ENCODE data around the gene SERPINB10. TPM values are rescaled to one million over a fixed set of nuclear protein-coding genes. Genes with fewer than 3 reads are reported as not detected.
"Not testable (repeated sequence)": the region's sequence is repeated elsewhere in the genome, so short reads cannot be mapped to it uniquely, and the experiment has no call there.

The SERPINB10 gene
- polyA plus RNA-seq, 3 donors = 1.3 to 2.0 (median 1.3) TPM

DNA sequence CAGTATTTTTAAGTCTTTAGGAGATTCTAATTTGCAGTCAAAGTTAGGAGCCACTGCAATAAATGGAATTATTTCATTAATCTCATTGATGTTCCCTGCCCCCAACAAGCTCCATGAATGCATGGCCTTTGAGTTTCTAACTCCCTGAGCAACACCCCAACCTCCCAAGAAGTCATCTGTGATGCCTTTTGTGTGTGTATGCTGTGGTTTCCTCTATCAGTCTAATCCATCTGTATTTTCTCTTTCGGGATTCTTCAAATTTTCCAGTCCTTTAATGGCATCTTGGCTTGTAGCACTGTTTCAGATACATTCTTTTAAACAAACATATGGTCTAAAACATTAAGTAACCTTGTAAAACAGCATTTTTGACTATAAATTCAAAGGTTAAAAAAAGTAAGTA, 16.8 kb downstream of the SERPINB10 start:
- intact Hi-C loops (cut with micrococcal nuclease) = no loop called here
- H3K4me1 Mint-ChIP-seq = peaks cover 56% of the 10 kb centered on the region
- TF ChIP-seq, protein P1, sequence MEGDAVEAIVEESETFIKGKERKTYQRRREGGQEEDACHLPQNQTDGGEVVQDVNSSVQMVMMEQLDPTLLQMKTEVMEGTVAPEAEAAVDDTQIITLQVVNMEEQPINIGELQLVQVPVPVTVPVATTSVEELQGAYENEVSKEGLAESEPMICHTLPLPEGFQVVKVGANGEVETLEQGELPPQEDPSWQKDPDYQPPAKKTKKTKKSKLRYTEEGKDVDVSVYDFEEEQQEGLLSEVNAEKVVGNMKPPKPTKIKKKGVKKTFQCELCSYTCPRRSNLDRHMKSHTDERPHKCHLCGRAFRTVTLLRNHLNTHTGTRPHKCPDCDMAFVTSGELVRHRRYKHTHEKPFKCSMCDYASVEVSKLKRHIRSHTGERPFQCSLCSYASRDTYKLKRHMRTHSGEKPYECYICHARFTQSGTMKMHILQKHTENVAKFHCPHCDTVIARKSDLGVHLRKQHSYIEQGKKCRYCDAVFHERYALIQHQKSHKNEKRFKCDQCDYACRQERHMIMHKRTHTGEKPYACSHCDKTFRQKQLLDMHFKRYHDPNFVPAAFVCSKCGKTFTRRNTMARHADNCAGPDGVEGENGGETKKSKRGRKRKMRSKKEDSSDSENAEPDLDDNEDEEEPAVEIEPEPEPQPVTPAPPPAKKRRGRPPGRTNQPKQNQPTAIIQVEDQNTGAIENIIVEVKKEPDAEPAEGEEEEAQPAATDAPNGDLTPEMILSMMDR (IDR thresholded peaks at IDR 0.05) = no peak

DNA sequence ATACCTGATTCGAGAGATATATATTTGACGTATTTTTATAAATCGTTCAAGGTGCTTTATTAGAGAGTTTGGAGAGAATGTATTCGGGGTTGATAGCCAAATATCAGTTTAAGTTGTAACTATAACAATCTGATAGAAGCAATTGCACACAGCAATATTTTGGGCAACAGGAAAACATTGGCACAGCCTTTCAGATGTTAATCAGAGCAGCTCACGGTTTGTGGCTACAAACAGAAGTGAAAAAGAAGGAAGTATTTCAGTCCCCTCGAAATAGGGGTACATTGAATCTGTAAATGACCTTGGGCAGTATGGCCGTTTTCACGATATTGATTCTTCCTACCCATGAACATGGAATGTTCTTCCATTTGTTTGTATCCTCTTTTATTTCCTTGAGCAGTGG, 20.6 kb downstream of the SERPINB10 start:
- Histone ChIP-seq H3K27ac (ENCODE audit: low read depth in 1 of 2, low read length in 2 of 2) (peak overlapping the region in 1 of 2 donors; percentile 66), H3K9ac (ENCODE audit: insufficient read depth, low read length, poor library complexity, severe bottlenecking) (no peak overlapping the region), H4K20me1 (ENCODE audit: insufficient read depth, low read length) (no peaks in the 10 kb centered on the region), H3K79me2 (ENCODE audit: insufficient read depth, low read length) (peaks cover 75% of the 10 kb centered on the region), H3K27me3 (ENCODE audit: control insufficient read depth in 2 of 2, insufficient read depth in 2 of 2, low read length in 2 of 2) (no peaks in the 10 kb centered on the region), H3K4me2 (replicated peaks; ENCODE audit: extremely low read depth, low read length, poor library complexity, severe bottlenecking) (peak overlapping the region; percentile 23), H3K9me3 (replicated peaks in 1 of 2; ENCODE audit: control insufficient read depth in 1 of 2, insufficient read depth in 1 of 2, low read length in 2 of 2) (no peaks in the 10 kb centered on the region), H3K4me1 (ENCODE audit: control insufficient read depth in 1 of 2, insufficient read depth in 2 of 2, low read length in 2 of 2) (peaks cover 31 to 36% of the 10 kb centered on the region in 2 donors), H2AFZ (ENCODE audit: insufficient read depth, low read depth, low read length, poor library complexity, severe bottlenecking) (no peak overlapping the region), H3K36me3 (replicated peaks in 1 of 2; ENCODE audit: control insufficient read depth in 1 of 2, insufficient read depth in 2 of 2, low read length in 2 of 2) (peaks cover 0 to 20% of the 10 kb centered on the region in 2 donors), H3K4me3 (replicated peaks in 1 of 3; ENCODE audit: low read depth in 2 of 3, low read length in 3 of 3) (peak overlapping the region in 1 of 3 experiments; percentile 4)
- peak overlapping the region; percentile 10 to 82 (median 76) for H3K27ac Mint-ChIP-seq
- no peaks in the 10 kb centered on the region for H3K9me3 Mint-ChIP-seq
- WGBS (ENCODE audit: insufficient coverage) = 0% methylated on average over 1 of the region's 8 CpGs
- TF ChIP-seq, protein P1 (IDR thresholded peaks at IDR 0.05) = no peak
- H3K36me3 Mint-ChIP-seq = peaks cover 2 to 3% of the 10 kb centered on the region in 2 donors
- peak in 2 of 3 donors; percentile 44 to 69 for DNase-seq
- peaks cover 0 to 3% (median 0%) of the 10 kb centered on the region in 3 donors for H3K27me3 Mint-ChIP-seq (ENCODE audit: low read depth in 3 of 3)
- H3K4me1 Mint-ChIP-seq = peaks cover 47% of the 10 kb centered on the region
- intact Hi-C loops (cut with micrococcal nuclease) = no loop called here
- no peak overlapping the region for H3K4me3 Mint-ChIP-seq

More for the DNA sequence above, 16.8 kb downstream of the SERPINB10 start:
- DNase-seq = no peak
- Histone ChIP-seq H3K9ac (ENCODE audit: insufficient read depth, low read length, poor library complexity, severe bottlenecking) (no peak overlapping the region), H3K4me1 (ENCODE audit: control insufficient read depth in 1 of 2, insufficient read depth in 2 of 2, low read length in 2 of 2) (peaks cover 38 to 52% of the 10 kb centered on the region in 2 donors), H3K27ac (ENCODE audit: low read depth in 1 of 2, low read length in 2 of 2) (no peak overlapping the region), H3K4me2 (replicated peaks; ENCODE audit: extremely low read depth, low read length, poor library complexity, severe bottlenecking) (no peak overlapping the region), H3K4me3 (replicated peaks in 1 of 3; ENCODE audit: low read depth in 2 of 3, low read length in 3 of 3) (no peak overlapping the region), H3K27me3 (ENCODE audit: control insufficient read depth in 2 of 2, insufficient read depth in 2 of 2, low read length in 2 of 2) (no peaks in the 10 kb centered on the region), H3K9me3 (replicated peaks in 1 of 2; ENCODE audit: control insufficient read depth in 1 of 2, insufficient read depth in 1 of 2, low read length in 2 of 2) (no peaks in the 10 kb centered on the region), H3K79me2 (ENCODE audit: insufficient read depth, low read length) (peaks cover 69% of the 10 kb centered on the region), H3K36me3 (replicated peaks in 1 of 2; ENCODE audit: control insufficient read depth in 1 of 2, insufficient read depth in 2 of 2, low read length in 2 of 2) (peaks cover 0 to 15% of the 10 kb centered on the region in 2 donors), H2AFZ (ENCODE audit: insufficient read depth, low read depth, low read length, poor library complexity, severe bottlenecking) (no peak overlapping the region), H4K20me1 (ENCODE audit: insufficient read depth, low read length) (no peaks in the 10 kb centered on the region)
- Mint-ChIP-seq H3K4me3 (no peak overlapping the region), H3K9me3 (peaks cover 0 to 3% (median 0%) of the 10 kb centered on the region in 7 donors), H3K36me3 (peaks cover 2 to 3% of the 10 kb centered on the region in 2 donors), H3K27ac (peak overlapping the region in 2 of 7 donors; percentile 8 to 44), H3K27me3 (ENCODE audit: low read depth in 3 of 3) (peaks cover 0 to 1% (median 0%) of the 10 kb centered on the region in 3 donors)
- no CpG with 5 or more reads among the region's 1 CpG for WGBS (ENCODE audit: insufficient coverage)

DNA sequence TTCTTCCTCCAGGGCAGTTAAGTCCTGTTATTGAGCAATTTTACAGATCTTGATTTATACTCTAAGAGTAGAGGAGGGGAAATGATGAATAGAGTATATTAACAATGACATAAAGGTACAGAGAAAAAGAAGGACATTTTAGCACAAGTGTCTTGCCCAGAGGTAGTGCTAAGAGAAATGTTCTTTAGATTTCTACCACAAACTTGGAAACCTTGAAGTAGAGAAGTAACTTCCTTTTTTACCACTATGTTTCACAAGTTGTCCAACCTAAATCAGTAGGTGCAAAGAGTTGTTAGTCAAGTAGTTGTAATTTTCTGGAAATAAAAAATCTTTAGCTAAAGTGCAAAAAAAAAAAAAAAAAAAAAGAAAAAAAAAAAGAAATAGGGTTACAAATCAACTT, 21.6 kb downstream of the SERPINB10 start:
- H3K9me3 ChIP-seq (replicated peaks in 1 of 2; ENCODE audit: control insufficient read depth in 1 of 2, insufficient read depth in 1 of 2, low read length in 2 of 2); intact Hi-C loops (cut with micrococcal nuclease); H3K9me3 Mint-ChIP-seq; H3K36me3 Mint-ChIP-seq; H3K4me3 Mint-ChIP-seq; H3K27me3 ChIP-seq (ENCODE audit: control insufficient read depth in 2 of 2, insufficient read depth in 2 of 2, low read length in 2 of 2); H2AFZ ChIP-seq (ENCODE audit: insufficient read depth, low read depth, low read length, poor library complexity, severe bottlenecking); H4K20me1 ChIP-seq (ENCODE audit: insufficient read depth, low read length); H3K27me3 Mint-ChIP-seq (ENCODE audit: low read depth in 3 of 3); H3K9ac ChIP-seq (ENCODE audit: insufficient read depth, low read length, poor library complexity, severe bottlenecking); H3K4me3 ChIP-seq (replicated peaks in 1 of 3; ENCODE audit: low read depth in 2 of 3, low read length in 3 of 3); H3K4me2 ChIP-seq (replicated peaks; ENCODE audit: extremely low read depth, low read length, poor library complexity, severe bottlenecking): not testable (repeated sequence)
- Histone ChIP-seq H3K79me2 (ENCODE audit: insufficient read depth, low read length) (peaks cover 70% of the 10 kb centered on the region), H3K27ac (ENCODE audit: low read depth in 1 of 2, low read length in 2 of 2) (peak overlapping the region in 1 of 2 donors; percentile 66), H3K4me1 (ENCODE audit: control insufficient read depth in 1 of 2, insufficient read depth in 2 of 2, low read length in 2 of 2) (peaks cover 31 to 36% of the 10 kb centered on the region in 2 donors), H3K36me3 (replicated peaks in 1 of 2; ENCODE audit: control insufficient read depth in 1 of 2, insufficient read depth in 2 of 2, low read length in 2 of 2) (peaks cover 0 to 21% of the 10 kb centered on the region in 2 donors)
- Mint-ChIP-seq H3K27ac (peak overlapping the region in 5 of 7 donors; percentile 43 to 80 (median 61)), H3K4me1 (peaks cover 47% of the 10 kb centered on the region)
- peak in 1 of 3 donors; percentile 54 for DNase-seq
